ENCODE results near the gene HEATR5A.
"Not testable (repeated sequence)": the region's sequence is repeated elsewhere in the genome, so short reads cannot be mapped to it uniquely, and the experiment has no call there.

The HEATR5A gene

GRCh38 chr14:31261859-31262731 is 158.3 kb downstream of the HEATR5A start:
- no peak overlapping the region for H3K4me3 Mint-ChIP-seq
- no peak for DNase-seq (ENCODE audit: low spot score in 2 of 2)
- H3K4me1 Mint-ChIP-seq: no peaks in the 10 kb centered on the region
- no peak overlapping the region for H3K27ac Mint-ChIP-seq (ENCODE audit: low read depth)
- no peak for ATAC-seq (replicated peaks; ENCODE audit: extremely low read depth, poor library complexity, severe bottlenecking)
- H3K27me3 Mint-ChIP-seq: no peaks in the 10 kb centered on the region
- H3K9me3 Mint-ChIP-seq: no peaks in the 10 kb centered on the region
- no peaks in the 10 kb centered on the region for H3K36me3 Mint-ChIP-seq (ENCODE audit: insufficient read depth)

GRCh38 chr14:31261523-31261858 is 158.9 kb downstream of the HEATR5A start:
- no peaks in the 10 kb centered on the region for H3K4me1 Mint-ChIP-seq
- DNase-seq (ENCODE audit: low spot score in 2 of 2) (no peak), ATAC-seq (replicated peaks; ENCODE audit: extremely low read depth, poor library complexity, severe bottlenecking) (no peak)
- no peaks in the 10 kb centered on the region for H3K27me3 Mint-ChIP-seq
- no peak overlapping the region for H3K4me3 Mint-ChIP-seq
- H3K27ac Mint-ChIP-seq (ENCODE audit: low read depth): no peak overlapping the region
- H3K36me3 Mint-ChIP-seq (ENCODE audit: insufficient read depth): no peaks in the 10 kb centered on the region
- no peaks in the 10 kb centered on the region for H3K9me3 Mint-ChIP-seq

GRCh38 chr14:31259040-31259435 is 161.3 kb downstream of the HEATR5A start:
- H3K27ac Mint-ChIP-seq (ENCODE audit: low read depth); H3K9me3 Mint-ChIP-seq; H3K27me3 Mint-ChIP-seq; H3K36me3 Mint-ChIP-seq (ENCODE audit: insufficient read depth); ATAC-seq (replicated peaks; ENCODE audit: extremely low read depth, poor library complexity, severe bottlenecking); H3K4me1 Mint-ChIP-seq; DNase-seq (ENCODE audit: low spot score in 2 of 2); H3K4me3 Mint-ChIP-seq: not testable (repeated sequence)

GRCh38 chr14:31258427-31259039 is 161.8 kb downstream of the HEATR5A start:
- Mint-ChIP-seq H3K4me3 (no peak overlapping the region), H3K27me3 (no peaks in the 10 kb centered on the region), H3K27ac (ENCODE audit: low read depth) (no peak overlapping the region), H3K9me3 (no peaks in the 10 kb centered on the region), H3K4me1 (no peaks in the 10 kb centered on the region), H3K36me3 (ENCODE audit: insufficient read depth) (no peaks in the 10 kb centered on the region)
- DNase-seq (ENCODE audit: low spot score in 2 of 2): no peak
- ATAC-seq (replicated peaks; ENCODE audit: extremely low read depth, poor library complexity, severe bottlenecking): no peak

- not testable (repeated sequence) for H3K27me3 Mint-ChIP-seq; ATAC-seq (replicated peaks; ENCODE audit: extremely low read depth, poor library complexity, severe bottlenecking); H3K27ac Mint-ChIP-seq (ENCODE audit: low read depth); H3K4me1 Mint-ChIP-seq; H3K9me3 Mint-ChIP-seq; DNase-seq (ENCODE audit: low spot score in 2 of 2); H3K36me3 Mint-ChIP-seq (ENCODE audit: insufficient read depth); H3K4me3 Mint-ChIP-seq
These were observed 162.6 kb downstream of the HEATR5A start for GRCh38 chr14:31257554-31258426.

GRCh38 chr14:31257244-31257553 is 163.2 kb downstream of the HEATR5A start:
- no peak overlapping the region for H3K27ac Mint-ChIP-seq (ENCODE audit: low read depth)

GRCh38 chr14:31256534-31257243 is 163.7 kb downstream of the HEATR5A start:
- no peak for ATAC-seq (replicated peaks; ENCODE audit: extremely low read depth, poor library complexity, severe bottlenecking)
- no peak for DNase-seq (ENCODE audit: low spot score in 2 of 2)
- Mint-ChIP-seq H3K9me3 (no peaks in the 10 kb centered on the region), H3K4me1 (no peaks in the 10 kb centered on the region), H3K4me3 (no peak overlapping the region), H3K27ac (ENCODE audit: low read depth) (no peak overlapping the region), H3K36me3 (ENCODE audit: insufficient read depth) (no peaks in the 10 kb centered on the region), H3K27me3 (no peaks in the 10 kb centered on the region)

More at GRCh38 chr14:31257244-31257553, 163.2 kb downstream of the HEATR5A start:
- no peaks in the 10 kb centered on the region for H3K9me3 Mint-ChIP-seq
- no peaks in the 10 kb centered on the region for H3K4me1 Mint-ChIP-seq
- no peaks in the 10 kb centered on the region for H3K27me3 Mint-ChIP-seq
- ATAC-seq (replicated peaks; ENCODE audit: extremely low read depth, poor library complexity, severe bottlenecking) (no peak), DNase-seq (ENCODE audit: low spot score in 2 of 2) (no peak)
- H3K4me3 Mint-ChIP-seq: no peak overlapping the region
- H3K36me3 Mint-ChIP-seq (ENCODE audit: insufficient read depth): no peaks in the 10 kb centered on the region

- H3K4me1 Mint-ChIP-seq; H3K27me3 Mint-ChIP-seq; H3K27ac Mint-ChIP-seq (ENCODE audit: low read depth); H3K9me3 Mint-ChIP-seq; DNase-seq (ENCODE audit: low spot score in 2 of 2); H3K36me3 Mint-ChIP-seq (ENCODE audit: insufficient read depth); ATAC-seq (replicated peaks; ENCODE audit: extremely low read depth, poor library complexity, severe bottlenecking); H3K4me3 Mint-ChIP-seq: not testable (repeated sequence)
These were observed 164.4 kb downstream of the HEATR5A start for GRCh38 chr14:31255918-31256317.

GRCh38 chr14:31255286-31255685 is 165.1 kb downstream of the HEATR5A start:
- Mint-ChIP-seq H3K4me3 (no peak overlapping the region), H3K4me1 (no peaks in the 10 kb centered on the region), H3K27ac (ENCODE audit: low read depth) (no peak overlapping the region), H3K36me3 (ENCODE audit: insufficient read depth) (no peaks in the 10 kb centered on the region), H3K9me3 (no peaks in the 10 kb centered on the region), H3K27me3 (no peaks in the 10 kb centered on the region)
- no peak for ATAC-seq (replicated peaks; ENCODE audit: extremely low read depth, poor library complexity, severe bottlenecking)
- no peak for DNase-seq (ENCODE audit: low spot score in 2 of 2)

GRCh38 chr14:31253746-31254471 is 166.4 kb downstream of the HEATR5A start:
- Mint-ChIP-seq H3K27me3 (no peaks in the 10 kb centered on the region), H3K36me3 (ENCODE audit: insufficient read depth) (no peaks in the 10 kb centered on the region), H3K27ac (ENCODE audit: low read depth) (no peak overlapping the region), H3K9me3 (no peaks in the 10 kb centered on the region), H3K4me3 (no peak overlapping the region), H3K4me1 (no peaks in the 10 kb centered on the region)
- ATAC-seq (replicated peaks; ENCODE audit: extremely low read depth, poor library complexity, severe bottlenecking) (no peak), DNase-seq (ENCODE audit: low spot score in 2 of 2) (no peak)

GRCh38 chr14:31252865-31253264 is 167.5 kb downstream of the HEATR5A start:
- no peaks in the 10 kb centered on the region for H3K9me3 Mint-ChIP-seq
- no peaks in the 10 kb centered on the region for H3K4me1 Mint-ChIP-seq
- H3K4me3 Mint-ChIP-seq: no peak overlapping the region
- no peak overlapping the region for H3K27ac Mint-ChIP-seq (ENCODE audit: low read depth)
- DNase-seq (ENCODE audit: low spot score in 2 of 2) (no peak), ATAC-seq (replicated peaks; ENCODE audit: extremely low read depth, poor library complexity, severe bottlenecking) (no peak)
- H3K27me3 Mint-ChIP-seq: no peaks in the 10 kb centered on the region
- H3K36me3 Mint-ChIP-seq (ENCODE audit: insufficient read depth): no peaks in the 10 kb centered on the region

Measured in central memory CD8-positive, alpha-beta T cell (primary cell).